NT2/D1 (cell line): Measurements from ENCODE around the gene PCSK6.
A peak's percentile ranks its signal among the peaks of the same experiment; 100 is the strongest.
"Not testable (repeated sequence)": the region's sequence is repeated elsewhere in the genome, so short reads cannot be mapped to it uniquely, and the experiment has no call there.

Experiments
- DNase-seq: peaks from one replicate; pipeline ENCODE4 v3.0.0-alpha.2; 2011; ENCODE audit warnings: low read depth, low spot score
- H3K27me3 ChIP-seq: 2 replicates; pipeline ENCODE4 v1.6.0; 2011; ENCODE audit warnings: mild to moderate bottlenecking; ENCODE audit not compliant: insufficient read length, insufficient read depth
- H3K36me3 ChIP-seq: 2 replicates; pipeline ENCODE4 v1.6.1; 2011; ENCODE audit warnings: mild to moderate bottlenecking, low read length, mixed read lengths; ENCODE audit not compliant: insufficient read depth, insufficient read length
- H3K4me1 ChIP-seq: 2 replicates; pipeline ENCODE4 v1.5.1; 2011; ENCODE audit not compliant: insufficient read depth, insufficient read length
- H3K4me3 ChIP-seq: 2 replicates; pipeline ENCODE4 v1.5.1; 2011; ENCODE audit warnings: low read depth; ENCODE audit not compliant: insufficient read length
- H3K9ac ChIP-seq: 2 replicates; pipeline ENCODE4 v1.6.0; 2011; ENCODE audit warnings: low read depth; ENCODE audit not compliant: insufficient read length
- H3K9me3 ChIP-seq: 2 replicates; pipeline ENCODE4 v1.5.1; 2011; ENCODE audit warnings: mild to moderate bottlenecking, low read length; ENCODE audit not compliant: insufficient read depth
- SUZ12 ChIP-seq: IDR thresholded peaks from 2 replicates; pipeline ENCODE4 v1.6.1; 2011; ENCODE audit not compliant: insufficient read length, insufficient read depth; ENCODE audit errors: extremely low read depth
- YY1 ChIP-seq: IDR thresholded peaks from 2 replicates; pipeline ENCODE4 v1.6.1; 2011; ENCODE audit not compliant: insufficient read length, insufficient read depth
- ZNF274 ChIP-seq: IDR thresholded peaks from 2 replicates; pipeline ENCODE4 v1.6.1; 2011; ENCODE audit warnings: mild to moderate bottlenecking, low read depth, low read length

The PCSK6 gene

GRCh38 chr15:101428758-101429157, 60.7 kb downstream of the PCSK6 start:
- H3K9me3 ChIP-seq: no peaks in the 10 kb centered on the region
- no peaks in the 10 kb centered on the region for H3K27me3 ChIP-seq
- H3K4me3 ChIP-seq: no peak overlapping the region
- H3K9ac ChIP-seq: no peak overlapping the region
- H3K4me1 ChIP-seq: peaks cover 5% of the 10 kb centered on the region
- peaks cover 12% of the 10 kb centered on the region for H3K36me3 ChIP-seq
- TF ChIP-seq SUZ12 (no peak), YY1 (no peak), ZNF274 (no peak)
- DNase-seq: no peak

DNA sequence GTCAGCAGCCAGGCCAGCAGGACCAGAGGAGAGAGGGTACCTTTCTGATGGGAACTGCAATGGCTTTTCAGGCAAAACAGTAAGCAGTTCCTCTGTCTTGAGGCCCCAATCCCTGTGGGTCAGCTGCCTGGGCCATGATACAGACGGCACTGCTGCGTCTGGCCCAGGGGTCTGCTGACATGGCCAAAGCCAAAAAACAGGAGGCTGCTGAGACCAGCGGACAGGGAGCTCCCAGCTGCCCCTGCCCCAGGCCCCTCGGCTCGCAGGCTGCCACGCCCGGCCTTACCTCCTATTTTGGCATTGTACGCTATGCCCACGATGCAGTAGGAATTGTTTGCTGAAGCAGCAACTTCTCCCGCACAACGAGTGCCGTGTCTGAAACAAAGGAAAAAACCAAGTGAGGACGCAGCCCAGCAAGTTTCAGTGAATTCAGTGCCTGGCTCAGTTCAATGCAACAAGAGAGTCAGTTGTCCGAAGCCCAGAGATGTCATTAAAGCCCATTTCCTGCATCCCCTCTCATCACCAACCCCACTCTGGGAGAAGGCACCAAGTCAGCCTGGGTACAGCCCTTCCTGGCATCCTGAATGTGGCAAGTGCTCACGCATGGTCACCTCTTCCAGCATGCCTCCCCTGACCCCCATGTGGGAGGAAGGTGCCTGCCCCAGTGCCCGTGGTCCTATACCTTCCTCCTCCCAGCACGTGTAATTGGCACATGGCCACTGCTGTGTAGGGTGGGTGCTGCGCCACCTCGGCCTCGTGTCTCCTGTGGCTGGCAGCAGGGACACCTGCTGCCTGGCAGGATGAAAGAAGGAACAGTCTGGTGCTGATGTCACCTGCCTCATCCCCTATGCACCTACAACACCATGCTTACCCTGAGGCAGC, 61.7 kb downstream of the PCSK6 start:
- Histone ChIP-seq H3K9me3 (no peaks in the 10 kb centered on the region), H3K4me3 (no peak overlapping the region), H3K27me3 (no peaks in the 10 kb centered on the region), H3K4me1 (peaks cover 5% of the 10 kb centered on the region), H3K36me3 (peaks cover 12% of the 10 kb centered on the region), H3K9ac (no peak overlapping the region)
- no peak for TF ChIP-seq ZNF274
- TF ChIP-seq YY1: no peak
- no peak for TF ChIP-seq SUZ12
- DNase-seq: no peak

DNA sequence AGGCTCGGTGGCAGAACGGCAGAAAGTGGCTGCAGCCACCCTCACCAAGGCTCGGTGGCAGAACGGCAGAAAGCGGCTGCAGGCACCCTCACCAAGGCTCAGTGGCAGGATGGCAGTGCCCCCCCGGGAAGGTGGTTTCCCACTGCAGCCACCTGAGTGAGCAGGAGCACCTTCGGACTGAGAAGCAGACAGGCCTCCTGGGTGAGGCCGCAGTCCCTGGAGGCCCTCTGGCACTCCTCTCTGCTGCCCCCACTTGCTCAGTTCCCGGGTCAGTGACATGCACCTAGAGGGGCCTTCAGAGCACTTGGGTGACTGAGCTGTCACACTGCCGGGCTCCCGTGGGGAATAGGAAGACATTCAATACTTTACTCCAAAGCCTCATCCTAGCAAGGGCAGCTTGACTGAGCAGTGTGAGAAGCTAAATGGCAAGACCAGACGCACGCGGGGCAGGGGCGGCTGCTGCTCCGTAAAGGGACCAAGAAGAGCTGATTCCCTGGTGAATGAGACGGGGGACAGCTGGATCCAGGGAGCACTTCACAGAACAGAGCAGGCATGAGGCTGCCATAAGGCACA, 62.7 kb downstream of the PCSK6 start:
- DNase-seq: no peak
- H3K27me3 ChIP-seq: no peaks in the 10 kb centered on the region
- no peak overlapping the region for H3K4me3 ChIP-seq
- peaks cover 12% of the 10 kb centered on the region for H3K36me3 ChIP-seq
- no peaks in the 10 kb centered on the region for H3K9me3 ChIP-seq
- TF ChIP-seq SUZ12 (no peak), YY1 (no peak), ZNF274 (no peak)
- H3K4me1 ChIP-seq: peaks cover 5% of the 10 kb centered on the region
- no peak overlapping the region for H3K9ac ChIP-seq

DNA sequence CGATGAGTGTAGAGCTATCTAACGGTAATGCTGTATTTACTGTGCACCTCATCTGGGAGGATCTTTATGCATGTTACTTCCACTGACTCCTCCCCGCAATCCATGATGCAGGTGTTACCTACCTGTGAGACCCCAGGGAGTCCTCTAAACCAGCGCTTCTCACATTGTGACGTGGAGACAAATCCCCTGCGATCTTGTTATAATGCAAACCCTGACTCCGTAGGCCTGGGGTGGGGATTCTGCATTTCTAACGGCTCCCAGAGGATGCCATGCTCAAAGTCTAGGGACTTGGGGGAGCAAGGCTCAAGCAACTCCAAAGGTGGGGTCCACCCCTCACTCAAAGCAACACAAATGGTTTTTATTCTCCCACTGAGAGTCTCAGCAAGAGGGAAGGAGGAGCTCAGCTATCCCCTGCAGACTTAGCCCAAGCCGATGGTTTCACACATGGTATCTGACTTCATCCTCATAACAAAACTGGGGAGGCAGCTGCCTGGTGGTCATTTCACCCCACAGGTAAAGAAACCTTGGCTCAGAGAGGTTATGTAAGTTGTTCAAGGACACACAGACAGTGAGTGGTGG, 63.6 kb downstream of the PCSK6 start:
- Histone ChIP-seq H3K27me3 (no peaks in the 10 kb centered on the region), H3K36me3 (peaks cover 7% of the 10 kb centered on the region), H3K9ac (no peak overlapping the region), H3K4me3 (no peak overlapping the region), H3K4me1 (peaks cover 5% of the 10 kb centered on the region), H3K9me3 (no peaks in the 10 kb centered on the region)
- DNase-seq: peak; percentile 6
- TF ChIP-seq YY1 (no peak), SUZ12 (no peak), ZNF274 (no peak)

DNA sequence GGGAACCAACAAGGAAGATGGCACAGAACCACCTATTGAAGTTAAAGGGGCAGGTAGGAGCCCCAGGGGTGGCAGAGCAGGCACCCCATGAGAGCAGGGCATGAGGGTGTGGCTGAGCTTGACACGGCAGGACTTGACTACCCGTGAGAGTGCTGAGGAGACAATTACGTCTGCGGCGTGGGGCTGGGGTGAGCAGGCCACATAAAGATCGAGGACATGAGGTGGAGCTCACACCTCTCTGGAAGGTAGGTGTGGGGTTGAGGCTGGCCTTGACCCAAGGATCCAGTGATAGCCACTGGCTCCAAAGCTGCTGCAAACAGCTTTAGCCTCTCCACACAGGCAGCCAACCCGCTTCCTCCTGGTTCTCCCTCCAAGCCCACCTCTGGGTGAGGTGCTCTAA, 64.5 kb downstream of the PCSK6 start:
- H3K4me1 ChIP-seq: peaks cover 5% of the 10 kb centered on the region
- DNase-seq: no peak
- peaks cover 7% of the 10 kb centered on the region for H3K36me3 ChIP-seq
- no peaks in the 10 kb centered on the region for H3K27me3 ChIP-seq
- no peak for TF ChIP-seq ZNF274
- TF ChIP-seq SUZ12: no peak
- no peak for TF ChIP-seq YY1
- H3K4me3 ChIP-seq: no peak overlapping the region
- H3K9ac ChIP-seq: no peak overlapping the region
- no peaks in the 10 kb centered on the region for H3K9me3 ChIP-seq

DNA sequence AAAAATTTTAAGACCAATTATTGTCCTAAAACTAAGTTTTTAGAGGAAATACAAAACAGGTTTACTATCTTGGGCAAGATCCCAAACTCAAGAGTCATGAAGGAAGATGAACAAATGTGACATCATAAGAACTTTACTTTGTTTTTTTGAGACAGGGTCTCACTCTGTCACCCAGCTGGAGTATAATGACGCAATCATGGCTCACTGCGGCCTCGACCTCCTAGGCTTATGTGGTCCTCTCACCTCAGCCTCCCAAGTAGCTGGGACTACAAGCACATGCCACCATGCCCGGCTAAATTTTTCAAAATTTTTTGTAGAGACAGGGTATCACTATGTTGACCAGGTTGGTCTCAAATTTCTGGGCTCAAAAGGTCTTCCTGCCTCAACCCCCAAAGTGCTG, 69.3 kb downstream of the PCSK6 start:
- no peak for DNase-seq
- H3K4me1 ChIP-seq: no peaks in the 10 kb centered on the region
- no peak overlapping the region for H3K4me3 ChIP-seq
- no peaks in the 10 kb centered on the region for H3K27me3 ChIP-seq
- no peak overlapping the region for H3K9ac ChIP-seq
- H3K9me3 ChIP-seq: peaks cover 12% of the 10 kb centered on the region
- H3K36me3 ChIP-seq: no peaks in the 10 kb centered on the region
- TF ChIP-seq YY1: no peak

DNA sequence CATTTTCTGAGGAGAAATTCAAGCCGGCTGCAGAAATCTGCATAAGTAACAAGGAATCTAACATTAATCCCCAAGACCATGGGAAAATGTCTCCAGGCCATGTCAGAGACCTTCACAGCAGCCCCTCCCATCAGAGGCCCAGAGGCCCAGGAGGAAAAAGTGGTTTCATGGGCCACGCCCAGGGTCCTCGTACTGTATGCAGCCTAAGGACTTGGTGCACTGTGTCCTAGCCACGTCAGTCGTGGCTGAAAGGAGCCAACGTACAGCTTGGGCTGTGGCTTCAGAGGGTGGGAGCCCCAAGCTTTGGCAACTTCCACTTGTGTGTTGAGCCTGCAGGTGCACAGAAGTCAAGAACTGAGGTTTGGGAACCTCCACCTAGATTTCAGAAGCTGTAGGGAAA, 73.0 kb downstream of the PCSK6 start:
- H3K36me3 ChIP-seq, H3K27me3 ChIP-seq, H3K9ac ChIP-seq, H3K4me1 ChIP-seq, DNase-seq, H3K4me3 ChIP-seq: not testable (repeated sequence)
- peaks cover 12% of the 10 kb centered on the region for H3K9me3 ChIP-seq

DNA sequence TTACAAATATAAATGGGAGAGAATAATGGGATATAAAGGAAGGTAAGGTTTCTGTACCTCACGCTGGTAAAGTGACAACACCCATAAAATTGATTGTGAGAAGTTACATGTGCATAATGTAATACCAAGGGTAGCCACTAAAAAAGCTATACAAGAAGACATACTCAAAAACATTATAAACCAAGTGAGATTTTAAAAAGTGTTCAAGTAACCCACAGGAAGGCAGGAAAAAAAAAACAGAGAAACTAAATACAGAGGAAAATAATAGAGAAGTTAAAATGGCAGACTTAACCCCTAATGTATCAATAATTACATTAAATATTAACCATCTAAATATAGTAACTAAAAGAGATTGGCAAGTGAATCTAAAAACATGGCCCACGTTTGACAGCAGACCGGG, 76.3 kb downstream of the PCSK6 start:
- no peak for DNase-seq
- Histone ChIP-seq H3K9ac (no peak overlapping the region), H3K27me3 (no peaks in the 10 kb centered on the region), H3K4me1 (peaks cover 3% of the 10 kb centered on the region), H3K4me3 (no peak overlapping the region), H3K36me3 (no peaks in the 10 kb centered on the region), H3K9me3 (peaks cover 12% of the 10 kb centered on the region)
- TF ChIP-seq YY1 (no peak), SUZ12 (no peak), ZNF274 (no peak)
